Islet of Langerhans (tissue), 1 donor: ENCODE data around the gene MOB3A.

Experiments used
- FAIRE-seq: peaks from one replicate; lab custom pipeline; 2011; peaks lifted over from hg19 to GRCh38; lab: Jason Lieb, UNC

MOB3A gene

GRCh38 chr19:2059422-2060201 lies 36.5 kb downstream of the MOB3A start:
- no peak for FAIRE-seq

- no peak for FAIRE-seq
Measured at GRCh38 chr19:2058570-2059421, 37.3 kb downstream of the MOB3A start.

GRCh38 chr19:2057484-2058469 lies 38.3 kb downstream of the MOB3A start:
- FAIRE-seq = no peak

GRCh38 chr19:2056837-2057192 lies 39.3 kb downstream of the MOB3A start:
- no peak for FAIRE-seq

- FAIRE-seq = no peak
Measured at GRCh38 chr19:2055931-2056836, 39.9 kb downstream of the MOB3A start.

- no peak for FAIRE-seq
Measured at GRCh38 chr19:2054763-2055162, 41.4 kb downstream of the MOB3A start.

- FAIRE-seq = no peak
Measured at GRCh38 chr19:2053601-2054389, 42.3 kb downstream of the MOB3A start.

GRCh38 chr19:2051773-2052704 lies 44.1 kb downstream of the MOB3A start:
- FAIRE-seq = no peak

- FAIRE-seq = no peak
Measured at GRCh38 chr19:2050991-2051772, 44.9 kb downstream of the MOB3A start, which contains the start of gene MKNK2. Gene MKNK2 (minus strand): TSS chr19:2051244. CDS start chr19:2050851, 393 bp downstream.

GRCh38 chr19:2050349-2050990 lies 45.7 kb downstream of the MOB3A start:
- no peak for FAIRE-seq

- no peak for FAIRE-seq
Measured at GRCh38 chr19:2049741-2050348, 46.3 kb downstream of the MOB3A start.

GRCh38 chr19:2048959-2049740 lies 47.0 kb downstream of the MOB3A start:
- no peak for FAIRE-seq

- no peak for FAIRE-seq
Measured at GRCh38 chr19:2048104-2048958, 47.8 kb downstream of the MOB3A start.

GRCh38 chr19:2047449-2048103 lies 48.5 kb downstream of the MOB3A start:
- FAIRE-seq = no peak

- no peak for FAIRE-seq
Measured at GRCh38 chr19:2047076-2047448, 49.1 kb downstream of the MOB3A start.
